Measurements from ENCODE around the gene NEK11. TPM values are rescaled to one million over a fixed set of nuclear protein-coding genes. Genes with fewer than 3 reads are reported as not detected.

Gene NEK11, protein sequence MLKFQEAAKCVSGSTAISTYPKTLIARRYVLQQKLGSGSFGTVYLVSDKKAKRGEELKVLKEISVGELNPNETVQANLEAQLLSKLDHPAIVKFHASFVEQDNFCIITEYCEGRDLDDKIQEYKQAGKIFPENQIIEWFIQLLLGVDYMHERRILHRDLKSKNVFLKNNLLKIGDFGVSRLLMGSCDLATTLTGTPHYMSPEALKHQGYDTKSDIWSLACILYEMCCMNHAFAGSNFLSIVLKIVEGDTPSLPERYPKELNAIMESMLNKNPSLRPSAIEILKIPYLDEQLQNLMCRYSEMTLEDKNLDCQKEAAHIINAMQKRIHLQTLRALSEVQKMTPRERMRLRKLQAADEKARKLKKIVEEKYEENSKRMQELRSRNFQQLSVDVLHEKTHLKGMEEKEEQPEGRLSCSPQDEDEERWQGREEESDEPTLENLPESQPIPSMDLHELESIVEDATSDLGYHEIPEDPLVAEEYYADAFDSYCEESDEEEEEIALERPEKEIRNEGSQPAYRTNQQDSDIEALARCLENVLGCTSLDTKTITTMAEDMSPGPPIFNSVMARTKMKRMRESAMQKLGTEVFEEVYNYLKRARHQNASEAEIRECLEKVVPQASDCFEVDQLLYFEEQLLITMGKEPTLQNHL
- 1.5 and 1.9 TPM in 2 replicates for total RNA-seq

- ChIA-PET CTCF (interaction anchor here (2.6 kb wide), 1 partner anchor 133 kb away, joined by 6 read pairs; the partner anchor contains the start of gene ATP2C1), POLR2A (interaction anchor here (0.5 to 2.6 kb wide), 9 partner anchors 9 to 1391 kb away, joined by 3 to 33 read pairs (median 4); partner anchors contain the start of genes ATP2C1, DNAJC13 and NUDT16)
- intact Hi-C loops (cut with micrococcal nuclease): loop anchor here (1.0 to 5.0 kb wide), 7 partner anchors 133 to 1696 kb away; partner anchors contain the start of genes DNAJC13, MRPL3, NPHP3 and NUDT16
- Mint-ChIP-seq H3K27ac (peak within 1 kb of the TSS; percentile 97), H3K9me3 (no peaks in the 10 kb centered on the region), H3K36me3 (ENCODE audit: low read depth) (peaks cover 37% of the 10 kb centered on the region), H3K4me3 (peak within 1 kb of the TSS; percentile 96), H3K4me1 (peaks cover 52% of the 10 kb centered on the region), H3K27me3 (no peaks in the 10 kb centered on the region)
- ATAC-seq (ENCODE audit: low read depth) (peak; percentile 97), DNase-seq (peak; percentile 89)
- TF ChIP-seq, protein P1, sequence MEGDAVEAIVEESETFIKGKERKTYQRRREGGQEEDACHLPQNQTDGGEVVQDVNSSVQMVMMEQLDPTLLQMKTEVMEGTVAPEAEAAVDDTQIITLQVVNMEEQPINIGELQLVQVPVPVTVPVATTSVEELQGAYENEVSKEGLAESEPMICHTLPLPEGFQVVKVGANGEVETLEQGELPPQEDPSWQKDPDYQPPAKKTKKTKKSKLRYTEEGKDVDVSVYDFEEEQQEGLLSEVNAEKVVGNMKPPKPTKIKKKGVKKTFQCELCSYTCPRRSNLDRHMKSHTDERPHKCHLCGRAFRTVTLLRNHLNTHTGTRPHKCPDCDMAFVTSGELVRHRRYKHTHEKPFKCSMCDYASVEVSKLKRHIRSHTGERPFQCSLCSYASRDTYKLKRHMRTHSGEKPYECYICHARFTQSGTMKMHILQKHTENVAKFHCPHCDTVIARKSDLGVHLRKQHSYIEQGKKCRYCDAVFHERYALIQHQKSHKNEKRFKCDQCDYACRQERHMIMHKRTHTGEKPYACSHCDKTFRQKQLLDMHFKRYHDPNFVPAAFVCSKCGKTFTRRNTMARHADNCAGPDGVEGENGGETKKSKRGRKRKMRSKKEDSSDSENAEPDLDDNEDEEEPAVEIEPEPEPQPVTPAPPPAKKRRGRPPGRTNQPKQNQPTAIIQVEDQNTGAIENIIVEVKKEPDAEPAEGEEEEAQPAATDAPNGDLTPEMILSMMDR (IDR thresholded peaks at IDR 0.05): no peak
These were observed at the start of gene NEK11, which contains the start of gene ASTE1 for GRCh38 chr3:131026321-131027151. TSS of gene NEK11 (plus strand) at chr3:131026877. CDS start at chr3:131029709, 2,832 bp downstream. TSS of gene ASTE1 (minus strand) at chr3:131026825. CDS start at chr3:131025306, 1,519 bp downstream.

DNA sequence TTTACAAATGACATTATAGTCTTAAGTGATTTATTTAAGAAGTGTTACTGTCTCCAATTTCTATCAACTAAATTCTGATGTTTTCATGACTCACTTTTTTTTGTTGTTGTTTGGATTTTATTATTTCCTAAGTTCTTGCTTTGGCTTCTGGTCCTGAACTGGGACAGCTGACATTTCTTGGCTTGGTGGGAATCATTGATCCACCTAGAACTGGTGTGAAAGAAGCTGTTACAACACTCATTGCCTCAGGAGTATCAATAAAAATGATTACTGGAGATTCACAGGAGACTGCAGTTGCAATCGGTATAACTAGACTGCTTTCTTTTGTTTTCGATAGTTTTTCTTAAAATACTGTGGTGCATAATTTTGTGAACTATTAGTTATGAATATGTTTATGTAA, 47.6 kb upstream of the NEK11 start:
- no peak overlapping the region for H3K4me3 Mint-ChIP-seq
- ChIA-PET POLR2A (no interaction called here), CTCF (no interaction called here)
- no peak overlapping the region for H3K27ac Mint-ChIP-seq
- DNase-seq (no peak), ATAC-seq (ENCODE audit: low read depth) (no peak)
- no peaks in the 10 kb centered on the region for H3K9me3 Mint-ChIP-seq
- TF ChIP-seq, protein P1 (IDR thresholded peaks at IDR 0.05): no peak
- intact Hi-C loops (cut with micrococcal nuclease): no loop called here
- peaks cover 62% of the 10 kb centered on the region for H3K36me3 Mint-ChIP-seq (ENCODE audit: low read depth)
- H3K4me1 Mint-ChIP-seq: no peaks in the 10 kb centered on the region
- H3K27me3 Mint-ChIP-seq: no peaks in the 10 kb centered on the region

DNA sequence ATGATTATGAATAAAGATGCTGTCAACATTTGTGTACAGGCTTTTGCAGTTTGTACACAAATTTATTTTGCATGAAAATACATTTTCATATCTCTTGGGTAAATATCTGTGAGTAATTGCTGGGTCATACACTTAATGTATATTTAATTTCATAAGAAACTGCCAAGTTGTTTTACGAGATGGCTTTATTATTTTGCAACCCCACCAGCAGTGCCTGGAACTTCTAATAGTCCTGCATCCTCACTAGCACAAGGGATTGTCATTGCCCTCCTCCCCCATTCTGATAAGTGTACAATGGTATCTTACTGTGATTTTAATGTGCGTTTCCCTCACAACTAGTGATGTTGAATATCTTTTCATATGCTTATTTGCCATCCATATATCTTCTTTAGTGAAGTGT, 45.2 kb upstream of the NEK11 start:
- no peak for ATAC-seq (ENCODE audit: low read depth)
- H3K27ac Mint-ChIP-seq: no peak overlapping the region
- no peak overlapping the region for H3K4me3 Mint-ChIP-seq
- intact Hi-C loops (cut with micrococcal nuclease): no loop called here
- POLR2A ChIA-PET: no interaction called here
- no peak for DNase-seq
- no peaks in the 10 kb centered on the region for H3K27me3 Mint-ChIP-seq
- TF ChIP-seq, protein P1 (IDR thresholded peaks at IDR 0.05): no peak
- no peaks in the 10 kb centered on the region for H3K4me1 Mint-ChIP-seq
- peaks cover 56% of the 10 kb centered on the region for H3K36me3 Mint-ChIP-seq (ENCODE audit: low read depth)
- no peaks in the 10 kb centered on the region for H3K9me3 Mint-ChIP-seq
- CTCF ChIA-PET: no interaction called here

GRCh38 chr3:130990282-130990681, 36.4 kb upstream of the NEK11 start:
- intact Hi-C loops (cut with micrococcal nuclease): no loop called here
- Mint-ChIP-seq H3K4me3 (no peak overlapping the region), H3K27me3 (no peaks in the 10 kb centered on the region), H3K27ac (no peak overlapping the region), H3K36me3 (ENCODE audit: low read depth) (peaks cover 41% of the 10 kb centered on the region), H3K4me1 (no peaks in the 10 kb centered on the region), H3K9me3 (no peaks in the 10 kb centered on the region)
- ATAC-seq (ENCODE audit: low read depth) (no peak), DNase-seq (no peak)
- TF ChIP-seq, protein P1 (IDR thresholded peaks at IDR 0.05): no peak
- CTCF ChIA-PET: no interaction called here
- POLR2A ChIA-PET: no interaction called here

All from activated B cell treated with CpG ODN at 0.5 μM for 24 hours (primary cell).